Measurements from ENCODE around the gene CCDC85C.

The CCDC85C gene

GRCh38 chr14:99539491-99539890 lies 64.5 kb downstream of the CCDC85C start:
- no peaks in the 10 kb centered on the region for H3K27me3 ChIP-seq (ENCODE audit: control insufficient read depth, insufficient read depth, low read length)
- H3K4me3 ChIP-seq (ENCODE audit: low read length), result no peak overlapping the region
- no peak overlapping the region for H3K9ac ChIP-seq (ENCODE audit: low read length)
- H3K36me3 ChIP-seq (ENCODE audit: control insufficient read depth, insufficient read depth, low read length), result no peaks in the 10 kb centered on the region
- H3K4me1 ChIP-seq (ENCODE audit: control insufficient read depth, insufficient read depth, low read length), result peaks cover 44% of the 10 kb centered on the region
- H3K27ac ChIP-seq (ENCODE audit: low read depth, low read length), result no peak overlapping the region

GRCh38 chr14:99538733-99539132 lies 65.3 kb downstream of the CCDC85C start:
- H3K36me3 ChIP-seq (ENCODE audit: control insufficient read depth, insufficient read depth, low read length), result no peaks in the 10 kb centered on the region
- H3K9ac ChIP-seq (ENCODE audit: low read length), result no peak overlapping the region
- H3K4me3 ChIP-seq (ENCODE audit: low read length), result no peak overlapping the region
- peak overlapping the region; percentile 79 for H3K27ac ChIP-seq (ENCODE audit: low read depth, low read length)
- no peaks in the 10 kb centered on the region for H3K27me3 ChIP-seq (ENCODE audit: control insufficient read depth, insufficient read depth, low read length)
- peaks cover 41% of the 10 kb centered on the region for H3K4me1 ChIP-seq (ENCODE audit: control insufficient read depth, insufficient read depth, low read length)

- no peak overlapping the region for H3K9ac ChIP-seq (ENCODE audit: low read length)
- no peak overlapping the region for H3K4me3 ChIP-seq (ENCODE audit: low read length)
- no peaks in the 10 kb centered on the region for H3K27me3 ChIP-seq (ENCODE audit: control insufficient read depth, insufficient read depth, low read length)
- peak overlapping the region; percentile 79 for H3K27ac ChIP-seq (ENCODE audit: low read depth, low read length)
- no peaks in the 10 kb centered on the region for H3K36me3 ChIP-seq (ENCODE audit: control insufficient read depth, insufficient read depth, low read length)
- peaks cover 41% of the 10 kb centered on the region for H3K4me1 ChIP-seq (ENCODE audit: control insufficient read depth, insufficient read depth, low read length)
Measured at GRCh38 chr14:99538275-99538674, 65.7 kb downstream of the CCDC85C start.

- Histone ChIP-seq H3K27ac (ENCODE audit: low read depth, low read length) (peak overlapping the region; percentile 81), H3K9ac (ENCODE audit: low read length) (no peak overlapping the region), H3K27me3 (ENCODE audit: control insufficient read depth, insufficient read depth, low read length) (no peaks in the 10 kb centered on the region), H3K36me3 (ENCODE audit: control insufficient read depth, insufficient read depth, low read length) (no peaks in the 10 kb centered on the region), H3K4me1 (ENCODE audit: control insufficient read depth, insufficient read depth, low read length) (peaks cover 41% of the 10 kb centered on the region), H3K4me3 (ENCODE audit: low read length) (no peak overlapping the region)
Measured at GRCh38 chr14:99537399-99537798, 66.6 kb downstream of the CCDC85C start.

DNA sequence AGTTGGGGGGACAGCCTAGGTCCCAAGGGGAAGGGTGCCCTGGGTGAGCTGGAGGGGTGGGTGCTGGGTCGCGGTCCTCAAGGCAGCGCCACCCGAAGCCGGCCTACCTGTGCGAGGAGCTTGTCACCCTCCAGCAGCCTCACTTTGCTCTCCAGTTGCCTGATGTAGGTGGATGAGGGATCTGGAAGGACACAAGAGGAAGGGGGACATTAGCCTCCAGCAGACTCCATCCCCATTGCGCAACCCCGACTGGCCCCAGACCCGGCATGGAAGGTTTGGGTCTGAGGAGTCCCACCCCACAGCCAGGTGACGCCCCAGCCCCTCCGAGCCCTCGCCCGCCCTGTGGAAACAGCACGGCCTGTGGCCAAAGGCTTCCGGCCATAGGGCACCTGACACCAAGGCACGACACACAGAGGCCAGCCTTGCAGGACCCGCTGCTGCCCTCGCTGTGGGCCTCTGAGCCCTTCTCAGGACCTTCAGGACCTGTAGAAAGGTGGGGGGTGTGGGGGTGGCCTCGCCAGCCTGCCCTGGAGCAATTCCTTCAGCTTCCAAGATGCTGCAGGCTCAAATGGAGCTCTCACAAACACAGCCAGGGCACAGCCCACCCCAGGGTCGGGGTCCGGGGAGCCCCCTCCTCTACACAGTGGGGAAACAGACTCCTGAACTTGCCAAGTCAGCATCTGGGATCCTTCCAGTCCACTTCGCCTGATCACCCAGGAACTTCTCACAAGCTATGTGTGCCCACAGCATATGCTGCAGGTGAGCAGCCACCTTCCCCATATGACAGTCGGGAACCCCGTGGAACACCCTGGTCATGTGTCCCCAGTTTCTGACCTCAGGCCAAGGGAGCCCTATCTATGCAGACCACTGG lies 67.9 kb downstream of the CCDC85C start:
- Histone ChIP-seq H3K4me1 (ENCODE audit: control insufficient read depth, insufficient read depth, low read length) (peaks cover 38% of the 10 kb centered on the region), H3K27me3 (ENCODE audit: control insufficient read depth, insufficient read depth, low read length) (no peaks in the 10 kb centered on the region), H3K36me3 (ENCODE audit: control insufficient read depth, insufficient read depth, low read length) (no peaks in the 10 kb centered on the region), H3K27ac (ENCODE audit: low read depth, low read length) (peak overlapping the region; percentile 81), H3K9ac (ENCODE audit: low read length) (no peak overlapping the region), H3K4me3 (ENCODE audit: low read length) (no peak overlapping the region)

- peak overlapping the region; percentile 81 for H3K27ac ChIP-seq (ENCODE audit: low read depth, low read length)
- no peak overlapping the region for H3K9ac ChIP-seq (ENCODE audit: low read length)
- no peaks in the 10 kb centered on the region for H3K36me3 ChIP-seq (ENCODE audit: control insufficient read depth, insufficient read depth, low read length)
- H3K4me3 ChIP-seq (ENCODE audit: low read length), result no peak overlapping the region
- peaks cover 38% of the 10 kb centered on the region for H3K4me1 ChIP-seq (ENCODE audit: control insufficient read depth, insufficient read depth, low read length)
- no peaks in the 10 kb centered on the region for H3K27me3 ChIP-seq (ENCODE audit: control insufficient read depth, insufficient read depth, low read length)
Measured at GRCh38 chr14:99535448-99535847, 68.6 kb downstream of the CCDC85C start.

GRCh38 chr14:99534863-99535262 lies 69.1 kb downstream of the CCDC85C start:
- no peak overlapping the region for H3K9ac ChIP-seq (ENCODE audit: low read length)
- peak overlapping the region; percentile 81 for H3K27ac ChIP-seq (ENCODE audit: low read depth, low read length)
- H3K36me3 ChIP-seq (ENCODE audit: control insufficient read depth, insufficient read depth, low read length), result no peaks in the 10 kb centered on the region
- H3K4me1 ChIP-seq (ENCODE audit: control insufficient read depth, insufficient read depth, low read length), result peaks cover 38% of the 10 kb centered on the region
- no peaks in the 10 kb centered on the region for H3K27me3 ChIP-seq (ENCODE audit: control insufficient read depth, insufficient read depth, low read length)
- H3K4me3 ChIP-seq (ENCODE audit: low read length), result no peak overlapping the region

DNA sequence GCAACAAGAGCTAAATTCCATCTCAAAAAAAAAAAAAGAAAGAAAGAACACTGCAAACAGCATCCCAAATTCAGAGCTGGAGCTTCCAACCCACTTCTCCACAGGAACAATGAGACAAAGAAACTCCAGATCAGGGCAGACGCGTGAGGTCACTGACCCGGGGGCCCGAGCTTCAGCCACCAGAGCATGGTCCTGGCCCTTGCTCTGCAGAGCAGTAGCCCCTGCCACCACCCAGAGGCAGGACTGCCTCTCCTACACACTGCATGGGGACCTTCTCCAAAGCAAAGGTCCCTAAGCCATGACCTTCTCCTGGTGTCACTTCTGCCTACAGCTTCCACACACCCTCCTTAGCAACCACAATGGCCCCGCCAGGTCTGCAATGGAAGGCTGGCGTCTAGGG lies 69.7 kb downstream of the CCDC85C start:
- Histone ChIP-seq H3K36me3 (ENCODE audit: control insufficient read depth, insufficient read depth, low read length) (no peaks in the 10 kb centered on the region), H3K4me1 (ENCODE audit: control insufficient read depth, insufficient read depth, low read length) (peaks cover 38% of the 10 kb centered on the region), H3K9ac (ENCODE audit: low read length) (no peak overlapping the region), H3K4me3 (ENCODE audit: low read length) (no peak overlapping the region), H3K27me3 (ENCODE audit: control insufficient read depth, insufficient read depth, low read length) (no peaks in the 10 kb centered on the region), H3K27ac (ENCODE audit: low read depth, low read length) (peak overlapping the region; percentile 57)

DNA sequence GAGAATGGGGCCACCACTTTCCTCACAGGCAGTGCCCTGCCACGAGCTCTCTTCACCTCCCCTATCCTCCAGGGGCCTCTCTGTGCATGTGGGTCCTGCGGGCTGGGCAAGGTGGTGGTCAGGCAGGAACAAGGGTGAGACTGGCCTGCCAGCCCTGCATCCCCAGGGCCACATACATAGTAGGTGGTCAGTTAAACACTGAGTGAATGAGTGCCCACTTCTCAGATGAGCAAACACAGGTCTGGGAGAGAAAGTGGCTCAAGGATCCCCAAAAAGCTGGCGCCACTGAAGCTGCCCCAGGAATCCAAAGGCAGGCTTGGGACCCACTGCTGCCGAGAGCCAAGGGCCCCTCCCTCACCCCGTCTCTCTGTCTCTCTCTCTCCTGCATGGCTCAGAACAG lies 71.7 kb downstream of the CCDC85C start:
- Histone ChIP-seq H3K4me3 (ENCODE audit: low read length) (no peak overlapping the region), H3K4me1 (ENCODE audit: control insufficient read depth, insufficient read depth, low read length) (peaks cover 24% of the 10 kb centered on the region), H3K9ac (ENCODE audit: low read length) (no peak overlapping the region), H3K36me3 (ENCODE audit: control insufficient read depth, insufficient read depth, low read length) (no peaks in the 10 kb centered on the region), H3K27me3 (ENCODE audit: control insufficient read depth, insufficient read depth, low read length) (no peaks in the 10 kb centered on the region), H3K27ac (ENCODE audit: low read depth, low read length) (no peak overlapping the region)

GRCh38 chr14:99531251-99532096 lies 72.5 kb downstream of the CCDC85C start:
- Histone ChIP-seq H3K4me3 (ENCODE audit: low read length) (no peak overlapping the region), H3K27ac (ENCODE audit: low read depth, low read length) (peak overlapping the region; percentile 32), H3K4me1 (ENCODE audit: control insufficient read depth, insufficient read depth, low read length) (peaks cover 15% of the 10 kb centered on the region), H3K9ac (ENCODE audit: low read length) (no peak overlapping the region), H3K27me3 (ENCODE audit: control insufficient read depth, insufficient read depth, low read length) (no peaks in the 10 kb centered on the region), H3K36me3 (ENCODE audit: control insufficient read depth, insufficient read depth, low read length) (no peaks in the 10 kb centered on the region)

- Histone ChIP-seq H3K4me1 (ENCODE audit: control insufficient read depth, insufficient read depth, low read length) (peaks cover 11% of the 10 kb centered on the region), H3K27ac (ENCODE audit: low read depth, low read length) (peak overlapping the region; percentile 32), H3K36me3 (ENCODE audit: control insufficient read depth, insufficient read depth, low read length) (no peaks in the 10 kb centered on the region), H3K9ac (ENCODE audit: low read length) (no peak overlapping the region), H3K4me3 (ENCODE audit: low read length) (no peak overlapping the region), H3K27me3 (ENCODE audit: control insufficient read depth, insufficient read depth, low read length) (no peaks in the 10 kb centered on the region)
Measured at GRCh38 chr14:99530407-99531155, 73.4 kb downstream of the CCDC85C start.

DNA sequence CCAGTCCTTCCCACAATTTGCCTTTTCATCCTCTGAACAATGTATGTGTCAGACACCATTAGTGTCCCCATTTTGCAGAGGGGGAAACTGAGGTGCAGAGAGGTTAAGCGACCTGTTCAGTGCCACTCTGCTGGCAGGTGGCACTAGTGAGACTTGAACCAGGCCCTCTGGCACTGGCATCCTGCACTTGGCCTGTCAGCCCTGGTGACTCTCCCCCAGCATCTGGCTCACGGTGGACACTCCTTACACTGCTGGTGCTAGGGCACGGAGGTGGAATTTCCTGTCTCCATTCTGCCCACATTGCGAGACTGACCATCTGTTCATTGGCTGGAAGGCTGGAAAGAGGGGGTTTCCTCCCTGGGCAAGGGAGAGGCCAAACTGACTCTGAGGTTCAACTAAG lies 74.1 kb downstream of the CCDC85C start:
- no peaks in the 10 kb centered on the region for H3K27me3 ChIP-seq (ENCODE audit: control insufficient read depth, insufficient read depth, low read length)
- H3K27ac ChIP-seq (ENCODE audit: low read depth, low read length), result no peak overlapping the region
- no peaks in the 10 kb centered on the region for H3K36me3 ChIP-seq (ENCODE audit: control insufficient read depth, insufficient read depth, low read length)
- no peak overlapping the region for H3K9ac ChIP-seq (ENCODE audit: low read length)
- peaks cover 11% of the 10 kb centered on the region for H3K4me1 ChIP-seq (ENCODE audit: control insufficient read depth, insufficient read depth, low read length)
- no peak overlapping the region for H3K4me3 ChIP-seq (ENCODE audit: low read length)
